ENCODE measurements around the gene MASP1.

DNA sequence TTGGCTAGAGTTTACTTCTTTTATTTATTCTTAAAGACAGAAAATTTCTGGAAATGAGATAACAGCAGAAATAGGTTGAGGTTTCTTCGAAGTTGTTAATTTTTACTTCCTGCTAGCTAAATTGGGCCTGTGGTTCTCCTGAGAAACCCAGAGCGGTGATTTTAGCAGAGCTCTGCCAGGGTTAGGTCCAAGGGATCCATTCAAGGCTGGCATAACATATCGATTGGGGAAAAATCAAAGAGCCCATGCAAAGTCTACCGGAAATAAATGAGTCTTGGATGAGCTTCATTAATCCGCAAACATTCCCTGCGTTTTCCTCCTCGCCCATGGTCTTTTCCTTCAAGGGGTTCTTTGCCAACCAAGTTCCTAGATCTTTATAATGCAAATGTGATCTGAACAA, 30.8 kb upstream of the MASP1 start:
- TF ChIP-seq, protein P1, sequence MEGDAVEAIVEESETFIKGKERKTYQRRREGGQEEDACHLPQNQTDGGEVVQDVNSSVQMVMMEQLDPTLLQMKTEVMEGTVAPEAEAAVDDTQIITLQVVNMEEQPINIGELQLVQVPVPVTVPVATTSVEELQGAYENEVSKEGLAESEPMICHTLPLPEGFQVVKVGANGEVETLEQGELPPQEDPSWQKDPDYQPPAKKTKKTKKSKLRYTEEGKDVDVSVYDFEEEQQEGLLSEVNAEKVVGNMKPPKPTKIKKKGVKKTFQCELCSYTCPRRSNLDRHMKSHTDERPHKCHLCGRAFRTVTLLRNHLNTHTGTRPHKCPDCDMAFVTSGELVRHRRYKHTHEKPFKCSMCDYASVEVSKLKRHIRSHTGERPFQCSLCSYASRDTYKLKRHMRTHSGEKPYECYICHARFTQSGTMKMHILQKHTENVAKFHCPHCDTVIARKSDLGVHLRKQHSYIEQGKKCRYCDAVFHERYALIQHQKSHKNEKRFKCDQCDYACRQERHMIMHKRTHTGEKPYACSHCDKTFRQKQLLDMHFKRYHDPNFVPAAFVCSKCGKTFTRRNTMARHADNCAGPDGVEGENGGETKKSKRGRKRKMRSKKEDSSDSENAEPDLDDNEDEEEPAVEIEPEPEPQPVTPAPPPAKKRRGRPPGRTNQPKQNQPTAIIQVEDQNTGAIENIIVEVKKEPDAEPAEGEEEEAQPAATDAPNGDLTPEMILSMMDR (conservative IDR thresholded peaks at IDR 0.05; ENCODE audit: low read length): no peak
- no peak for TF ChIP-seq EZH2phosphoT487 (IDR thresholded peaks at IDR 0.05; ENCODE audit: borderline replicate concordance)

Measured in Loucy (cell line).